Stimulated activated CD8-positive, alpha-beta memory T cell treated with anti-CD3 and anti-CD28 coated beads, Interleukin-15, amount 100 ng/mL, for 48 hours (primary cell): ENCODE data around the gene TMEM115.

ENCODE experiments used
- DNase-seq, 2 donors: peaks; one replicate each; pipeline ENCODE4 v3.0.0-alpha.2; 2020; ENCODE audit warnings: low read depth in 2 of 2

The TMEM115 gene, protein sequence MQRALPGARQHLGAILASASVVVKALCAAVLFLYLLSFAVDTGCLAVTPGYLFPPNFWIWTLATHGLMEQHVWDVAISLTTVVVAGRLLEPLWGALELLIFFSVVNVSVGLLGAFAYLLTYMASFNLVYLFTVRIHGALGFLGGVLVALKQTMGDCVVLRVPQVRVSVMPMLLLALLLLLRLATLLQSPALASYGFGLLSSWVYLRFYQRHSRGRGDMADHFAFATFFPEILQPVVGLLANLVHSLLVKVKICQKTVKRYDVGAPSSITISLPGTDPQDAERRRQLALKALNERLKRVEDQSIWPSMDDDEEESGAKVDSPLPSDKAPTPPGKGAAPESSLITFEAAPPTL

DNA sequence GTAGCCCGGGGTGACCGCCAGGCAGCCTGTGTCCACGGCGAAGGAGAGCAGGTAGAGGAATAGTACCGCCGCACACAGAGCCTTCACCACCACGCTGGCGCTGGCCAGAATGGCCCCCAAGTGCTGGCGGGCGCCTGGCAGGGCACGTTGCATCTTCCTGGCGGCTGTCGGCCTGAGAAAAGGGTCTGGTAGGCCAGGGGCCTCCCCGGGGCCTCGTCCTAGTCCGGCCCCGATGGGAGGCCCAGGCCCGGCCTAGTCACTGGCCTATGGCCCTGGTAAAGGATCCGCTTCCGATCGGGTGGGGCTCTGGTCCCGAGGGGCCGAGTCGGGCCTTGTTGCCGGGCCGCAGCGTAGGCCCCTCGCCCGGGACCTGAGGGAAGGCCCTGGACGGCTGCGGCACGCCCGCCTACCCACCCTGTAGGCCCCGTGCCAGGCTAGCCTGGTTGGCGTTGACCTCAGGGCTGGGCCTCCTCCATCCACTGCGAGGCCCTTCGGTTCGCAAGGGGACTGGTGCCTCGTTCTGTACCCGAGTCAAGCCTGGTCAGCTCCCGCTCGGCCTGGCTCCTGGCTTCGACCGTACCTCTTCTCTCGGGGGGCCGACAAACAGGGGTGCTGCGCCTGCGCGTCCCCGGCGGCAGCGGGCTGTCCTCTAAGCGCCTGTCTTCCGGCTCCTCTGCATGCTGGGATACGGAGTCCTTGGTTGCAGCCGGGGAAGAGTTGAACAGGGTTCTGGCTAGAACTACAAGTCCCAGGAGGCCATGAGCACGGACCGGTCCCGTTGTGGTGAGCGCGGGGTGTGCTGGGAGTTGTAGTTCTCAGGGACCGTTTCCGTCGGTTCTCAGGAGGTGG lies at the start of gene TMEM115:
Gene TMEM115, minus strand, starts transcription at position 611 of the 849 bp plus-strand sequence. Its CDS starts 458 bp downstream, at position 153.
- DNase-seq = peak; percentile 92 to 94

DNA sequence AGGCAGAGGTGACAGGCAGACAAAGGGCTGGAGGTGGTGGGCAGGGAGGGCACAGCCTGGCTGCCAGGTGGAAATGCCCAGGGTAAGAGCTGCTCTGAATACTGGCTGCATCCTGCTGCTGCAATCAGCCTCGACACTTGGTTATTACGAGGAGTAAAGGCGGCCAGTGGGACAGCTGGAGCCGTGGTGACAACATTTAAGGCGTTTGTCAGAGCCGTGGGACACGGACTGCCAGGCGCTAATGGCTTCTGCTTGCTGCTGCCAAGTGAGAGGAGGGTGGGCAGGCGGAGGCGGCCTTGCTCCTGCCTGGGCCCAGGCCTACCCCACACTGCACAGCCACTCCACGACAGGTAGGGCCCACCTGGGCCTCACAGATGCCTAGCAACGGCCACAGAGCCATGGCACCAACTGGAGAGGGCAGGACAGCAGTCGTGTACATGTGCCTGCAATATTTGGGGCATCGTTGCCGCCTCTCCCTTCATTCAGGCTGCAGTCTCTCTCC lies 49.2 kb upstream of the TMEM115 start:
- DNase-seq = no peak

- DNase-seq = no peak
Observed at GRCh38 chr3:50406487-50406886, 47.2 kb upstream of the TMEM115 start.

- no peak for DNase-seq
Observed at GRCh38 chr3:50405249-50405648, 45.9 kb upstream of the TMEM115 start.

- DNase-seq = no peak
Observed at GRCh38 chr3:50401978-50402595, 42.8 kb upstream of the TMEM115 start.

GRCh38 chr3:50396502-50396901 lies 37.2 kb upstream of the TMEM115 start:
- no peak for DNase-seq

DNA sequence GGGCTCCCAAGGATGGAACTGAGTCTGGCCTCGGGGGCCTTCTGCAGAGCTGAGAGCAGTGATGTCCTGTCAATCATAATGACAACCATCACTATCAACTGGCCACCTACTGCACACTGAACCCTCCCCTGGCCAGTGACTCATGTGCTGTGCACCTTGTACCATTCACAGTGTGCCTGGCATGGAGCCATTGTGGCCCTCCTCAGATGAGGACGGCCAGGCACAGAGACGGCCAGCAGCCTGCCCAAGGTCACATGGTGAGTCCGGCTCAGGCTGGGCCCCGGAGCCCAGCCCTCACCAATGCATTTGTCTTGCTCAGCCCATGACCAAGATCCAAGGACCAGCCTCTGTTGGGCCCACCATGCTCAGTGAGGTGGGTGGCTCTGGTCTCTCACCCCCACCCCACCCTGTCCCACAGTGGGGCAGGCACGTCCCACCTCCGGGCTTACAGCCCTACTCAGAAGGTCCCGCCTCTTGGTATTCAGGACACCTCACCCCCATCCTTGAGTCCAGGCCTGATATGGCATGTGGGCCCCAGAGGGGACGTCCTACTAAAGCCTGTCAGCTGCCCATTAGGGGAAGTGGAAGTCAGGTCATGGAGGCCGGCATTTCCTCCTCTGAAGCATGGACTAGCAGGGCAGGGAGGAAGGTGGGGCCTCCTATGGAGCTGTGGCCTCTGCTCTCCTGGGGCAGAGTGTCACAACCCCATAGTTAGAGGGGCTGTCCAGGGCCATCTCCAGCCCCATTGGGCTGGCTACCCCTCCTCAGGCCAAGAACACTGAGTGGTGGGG lies 35.9 kb upstream of the TMEM115 start:
- no peak for DNase-seq

- no peak for DNase-seq
Observed at GRCh38 chr3:50393061-50393460, 33.7 kb upstream of the TMEM115 start.

DNA sequence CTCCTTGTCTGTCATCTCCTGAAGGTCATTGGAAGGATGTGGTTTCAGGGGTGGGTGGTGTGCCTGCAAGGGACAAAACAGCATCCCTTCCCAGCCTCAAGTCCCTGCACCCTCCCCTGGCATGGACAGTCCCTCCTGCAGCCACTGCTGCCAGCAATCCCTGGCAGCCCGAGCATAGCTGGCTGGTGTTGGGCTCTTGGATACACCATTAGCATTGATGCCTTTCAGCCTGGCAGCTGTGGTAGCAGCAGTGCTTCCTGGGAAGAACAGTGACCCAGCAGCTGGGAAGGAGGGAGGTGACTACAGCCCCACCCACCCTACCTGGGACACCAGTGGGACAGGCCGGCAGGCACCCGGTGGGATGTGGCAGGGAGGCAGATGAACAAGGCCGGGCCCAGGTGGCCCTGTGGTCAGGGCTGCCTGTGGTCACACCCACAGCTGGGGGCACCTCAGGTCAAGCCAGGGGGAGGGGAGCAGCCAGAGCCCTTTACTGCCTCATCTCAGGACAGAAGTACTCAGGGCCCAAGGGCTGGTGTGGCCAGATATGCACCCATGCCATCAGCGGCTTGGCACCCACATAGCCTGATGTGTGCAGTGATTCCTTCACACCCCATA lies 32.9 kb upstream of the TMEM115 start:
- DNase-seq = no peak

- DNase-seq = no peak
Observed at GRCh38 chr3:50390508-50391224, 31.3 kb upstream of the TMEM115 start.

DNA sequence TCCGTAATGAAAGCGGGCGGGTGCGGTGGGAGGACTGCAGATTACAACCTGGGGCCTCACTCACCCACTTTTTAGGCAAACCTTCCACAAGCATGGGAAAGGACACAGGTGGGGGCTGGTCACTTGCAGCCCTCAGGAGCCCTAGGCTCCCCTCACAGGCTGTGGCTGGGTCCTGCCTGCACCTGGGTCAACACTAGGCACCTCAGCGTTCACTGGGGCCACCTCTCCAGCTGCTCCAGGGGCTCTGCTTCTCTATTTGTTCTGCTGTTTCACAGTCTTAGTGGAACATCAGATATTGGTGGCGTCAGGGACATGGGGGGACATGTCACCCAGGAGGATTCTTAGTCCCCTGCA lies 30.1 kb upstream of the TMEM115 start:
- no peak for DNase-seq

DNA sequence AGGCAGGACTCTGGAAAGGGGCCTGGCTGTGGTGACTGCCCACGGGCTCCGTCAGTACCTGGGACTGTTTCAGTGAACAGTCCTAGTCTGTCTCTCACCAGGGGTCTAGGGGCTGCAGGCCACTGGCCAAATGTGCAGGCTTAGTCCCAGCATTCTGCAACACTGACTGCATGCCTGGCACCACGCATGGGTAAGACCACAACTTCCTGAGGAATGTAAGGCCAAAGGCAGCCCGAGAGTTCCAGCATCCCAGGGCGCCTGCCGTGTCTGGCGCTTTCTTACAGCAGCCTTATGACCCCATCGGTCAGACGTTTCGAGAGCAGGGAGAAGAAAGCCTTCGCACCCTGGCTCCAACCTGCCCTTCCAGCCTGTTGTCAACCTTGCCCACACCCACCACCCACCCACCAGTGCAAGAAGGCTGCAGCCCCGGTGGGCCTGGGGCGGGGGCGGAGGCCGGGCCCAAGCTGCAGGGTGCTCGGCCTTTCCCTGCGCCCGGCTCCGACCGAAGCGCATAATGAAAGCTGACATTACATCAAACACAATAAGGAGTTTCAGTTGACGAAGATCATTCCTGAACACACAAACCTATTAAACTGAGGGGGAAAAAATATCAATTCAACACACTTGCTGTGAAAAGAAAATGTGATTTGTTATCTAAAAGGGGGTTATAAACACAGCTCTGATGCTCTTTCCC lies 29.5 kb upstream of the TMEM115 start:
- no peak for DNase-seq

DNA sequence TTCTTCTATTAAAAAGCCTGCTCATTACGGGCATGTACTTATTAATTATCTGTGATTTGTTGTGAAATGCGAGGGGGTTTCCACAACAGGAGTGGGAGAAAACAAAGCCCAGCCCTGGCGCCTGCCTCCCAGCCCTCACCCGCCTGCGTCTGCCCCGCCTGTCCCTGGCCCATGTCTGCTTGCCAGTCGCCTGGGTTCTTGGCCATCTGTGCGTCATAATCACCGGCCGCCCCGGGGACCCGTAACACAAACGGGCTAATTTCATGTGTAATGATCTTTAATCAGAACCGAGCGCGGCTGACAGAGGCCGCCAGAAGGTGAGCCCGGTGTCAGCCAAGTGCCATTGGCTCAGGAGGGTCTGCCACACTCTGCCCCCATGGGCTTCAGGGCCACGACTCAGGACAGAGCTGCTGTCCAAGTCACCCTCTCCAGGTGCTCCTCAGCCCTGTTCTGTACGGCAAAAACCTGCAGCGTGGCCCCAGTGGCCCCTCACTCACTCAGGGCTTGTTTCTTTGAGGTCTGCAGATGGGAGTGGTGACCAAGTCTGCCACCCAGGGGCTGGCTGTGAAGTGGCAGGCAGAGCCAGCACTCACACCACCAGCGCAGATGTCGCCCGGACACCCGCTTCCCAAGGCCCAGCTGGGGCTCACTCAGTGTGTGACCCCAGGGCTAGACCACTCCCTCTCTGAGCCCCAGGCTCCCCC lies 28.8 kb upstream of the TMEM115 start:
- no peak for DNase-seq

DNA sequence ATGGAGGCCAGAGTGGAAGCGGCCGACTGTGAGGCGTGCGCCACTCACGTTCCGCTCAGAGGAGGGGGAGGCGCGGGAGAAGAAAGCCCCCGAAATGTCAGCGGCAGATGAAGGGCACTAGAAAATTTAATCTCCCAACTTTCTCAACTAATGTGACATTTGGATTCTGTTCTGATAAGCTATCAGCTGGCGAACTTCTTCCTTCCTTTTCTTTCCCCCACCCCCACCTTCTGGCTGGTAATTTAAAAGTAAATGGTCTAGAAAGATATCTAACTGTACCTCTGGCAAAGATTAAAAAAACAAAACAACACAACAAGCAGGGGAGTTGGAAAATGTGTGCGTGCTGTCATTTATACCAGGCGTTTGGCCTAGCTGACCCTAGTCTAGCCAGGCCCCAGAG lies 26.4 kb upstream of the TMEM115 start:
- DNase-seq = no peak

GRCh38 chr3:50383750-50384149 lies 24.4 kb upstream of the TMEM115 start:
- DNase-seq = no peak

DNA sequence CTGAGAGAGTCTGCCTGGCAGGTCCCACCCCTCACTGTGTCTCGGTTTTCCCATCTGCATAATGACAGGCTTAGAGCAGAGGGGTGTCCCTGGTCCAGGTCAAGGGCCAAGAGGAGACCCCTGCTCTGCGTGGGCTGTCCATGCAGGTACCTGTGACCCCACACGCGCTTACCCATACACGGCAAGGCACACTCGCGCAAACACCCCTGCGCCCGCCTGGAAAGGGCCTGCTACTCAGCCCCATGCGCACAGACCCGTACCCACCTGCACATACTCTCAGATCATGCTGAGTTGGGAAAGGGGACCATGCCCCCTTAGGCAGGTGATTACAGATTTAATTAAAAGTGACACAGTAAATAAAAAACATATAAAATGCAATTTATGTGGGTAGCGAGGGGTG lies 23.4 kb upstream of the TMEM115 start:
- no peak for DNase-seq

- DNase-seq = no peak
Observed at GRCh38 chr3:50381383-50381782, 22.1 kb upstream of the TMEM115 start.

- DNase-seq = no peak
Observed at GRCh38 chr3:50380405-50381085, 21.2 kb upstream of the TMEM115 start.

DNA sequence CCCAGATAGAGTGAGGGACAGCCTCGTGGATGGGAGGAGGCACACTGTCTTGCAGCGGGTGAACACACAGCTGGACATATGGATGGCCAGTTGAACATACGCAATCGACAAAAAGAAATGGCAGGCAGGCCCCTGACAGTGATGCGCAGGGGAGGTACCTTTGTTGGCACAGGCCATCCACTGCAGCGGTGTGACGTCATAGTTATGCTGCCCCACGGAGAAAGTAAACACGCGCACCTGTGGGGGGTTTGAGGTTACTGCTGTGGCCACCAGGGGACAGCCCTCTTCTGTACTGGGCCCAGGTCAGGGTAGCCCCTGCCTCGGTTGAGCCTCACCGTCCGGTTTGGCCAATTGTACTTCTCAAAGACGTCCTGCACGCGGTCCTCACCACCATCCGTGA lies 19.4 kb upstream of the TMEM115 start:
- DNase-seq = no peak
